ENCODE measurements around the gene CYP19A1. TPM values are rescaled to one million over a fixed set of nuclear protein-coding genes. Genes with fewer than 3 reads are reported as not detected.

The CYP19A1 gene
- total RNA-seq, 1 experiment from 2014 or later = 0.77 TPM

DNA sequence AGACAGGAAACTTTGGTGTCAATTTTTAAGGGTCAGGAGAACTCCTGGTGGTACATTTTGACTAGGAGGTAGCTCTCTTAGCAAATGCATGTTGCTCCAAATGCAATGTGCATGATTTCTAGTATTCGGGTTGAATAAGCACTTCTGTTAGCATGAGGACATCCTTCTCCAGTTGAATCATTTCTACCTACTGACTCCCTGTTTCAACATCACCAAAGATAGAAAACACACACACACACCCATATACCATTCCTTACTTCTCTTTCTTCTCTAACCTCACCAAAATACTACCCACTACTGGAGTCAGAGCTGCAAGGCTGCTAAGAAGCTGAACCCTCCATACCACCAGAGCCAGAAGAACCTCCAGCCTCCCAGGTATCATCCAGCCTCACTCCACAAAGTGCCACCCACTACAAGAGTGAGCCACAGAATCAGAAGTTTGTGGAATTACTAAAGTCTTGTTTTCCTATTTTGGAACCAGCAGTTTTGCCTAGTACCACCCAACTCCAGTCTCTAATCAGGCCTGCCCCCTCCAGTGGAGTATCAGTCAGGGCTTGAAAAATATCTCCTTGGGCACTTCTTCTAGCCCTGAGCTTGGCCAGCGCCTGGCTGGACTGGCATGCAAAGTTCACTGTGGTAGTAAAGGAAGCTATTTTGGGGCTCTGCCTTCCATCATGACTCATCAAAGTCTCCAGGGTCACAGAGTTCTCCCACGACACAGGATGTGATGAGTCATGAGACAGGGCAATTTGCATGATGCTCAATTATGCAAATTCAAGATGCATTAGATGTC is 110.3 kb downstream of the CYP19A1 start:
- Histone ChIP-seq H3K9me3 (no peaks in the 10 kb centered on the region), H3K4me1 (no peaks in the 10 kb centered on the region), H3K4me3 (ENCODE audit: low read depth, low read length) (no peak overlapping the region), H3K36me3 (ENCODE audit: control insufficient read depth, insufficient read depth, low read length) (no peaks in the 10 kb centered on the region), H3K27me3 (replicated peaks; ENCODE audit: control insufficient read depth, insufficient read depth, low read length) (no peaks in the 10 kb centered on the region)
- BruUV-seq (replicated peaks) = no TSS peak
- intact Hi-C loops (cut with micrococcal nuclease; ENCODE audit: unreplicated experiment) = no loop called here
- DNase-seq = no peak
- H3K36me3 Mint-ChIP-seq (ENCODE audit: insufficient read depth, unreplicated experiment) = no peaks in the 10 kb centered on the region
- H3K4me1 Mint-ChIP-seq (ENCODE audit: low read depth, unreplicated experiment) = no peaks in the 10 kb centered on the region
- no peaks in the 10 kb centered on the region for H3K27me3 Mint-ChIP-seq (ENCODE audit: insufficient read depth, unreplicated experiment)
- TF ChIP-seq, protein P1, sequence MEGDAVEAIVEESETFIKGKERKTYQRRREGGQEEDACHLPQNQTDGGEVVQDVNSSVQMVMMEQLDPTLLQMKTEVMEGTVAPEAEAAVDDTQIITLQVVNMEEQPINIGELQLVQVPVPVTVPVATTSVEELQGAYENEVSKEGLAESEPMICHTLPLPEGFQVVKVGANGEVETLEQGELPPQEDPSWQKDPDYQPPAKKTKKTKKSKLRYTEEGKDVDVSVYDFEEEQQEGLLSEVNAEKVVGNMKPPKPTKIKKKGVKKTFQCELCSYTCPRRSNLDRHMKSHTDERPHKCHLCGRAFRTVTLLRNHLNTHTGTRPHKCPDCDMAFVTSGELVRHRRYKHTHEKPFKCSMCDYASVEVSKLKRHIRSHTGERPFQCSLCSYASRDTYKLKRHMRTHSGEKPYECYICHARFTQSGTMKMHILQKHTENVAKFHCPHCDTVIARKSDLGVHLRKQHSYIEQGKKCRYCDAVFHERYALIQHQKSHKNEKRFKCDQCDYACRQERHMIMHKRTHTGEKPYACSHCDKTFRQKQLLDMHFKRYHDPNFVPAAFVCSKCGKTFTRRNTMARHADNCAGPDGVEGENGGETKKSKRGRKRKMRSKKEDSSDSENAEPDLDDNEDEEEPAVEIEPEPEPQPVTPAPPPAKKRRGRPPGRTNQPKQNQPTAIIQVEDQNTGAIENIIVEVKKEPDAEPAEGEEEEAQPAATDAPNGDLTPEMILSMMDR (IDR thresholded peaks at IDR 0.05; ENCODE audit: insufficient read depth in 1 of 2, low read depth in 1 of 2, low read length in 1 of 2, severe bottlenecking in 1 of 2, unreplicated experiment in 1 of 2) = no peak
- no peaks in the 10 kb centered on the region for H3K9me3 Mint-ChIP-seq (ENCODE audit: unreplicated experiment)
- POLR2A ChIA-PET = no interaction called here
- CTCF ChIA-PET = no interaction called here
- H3K27ac Mint-ChIP-seq (ENCODE audit: unreplicated experiment) = no peak overlapping the region
- H3K4me3 Mint-ChIP-seq (ENCODE audit: unreplicated experiment) = no peak overlapping the region

DNA sequence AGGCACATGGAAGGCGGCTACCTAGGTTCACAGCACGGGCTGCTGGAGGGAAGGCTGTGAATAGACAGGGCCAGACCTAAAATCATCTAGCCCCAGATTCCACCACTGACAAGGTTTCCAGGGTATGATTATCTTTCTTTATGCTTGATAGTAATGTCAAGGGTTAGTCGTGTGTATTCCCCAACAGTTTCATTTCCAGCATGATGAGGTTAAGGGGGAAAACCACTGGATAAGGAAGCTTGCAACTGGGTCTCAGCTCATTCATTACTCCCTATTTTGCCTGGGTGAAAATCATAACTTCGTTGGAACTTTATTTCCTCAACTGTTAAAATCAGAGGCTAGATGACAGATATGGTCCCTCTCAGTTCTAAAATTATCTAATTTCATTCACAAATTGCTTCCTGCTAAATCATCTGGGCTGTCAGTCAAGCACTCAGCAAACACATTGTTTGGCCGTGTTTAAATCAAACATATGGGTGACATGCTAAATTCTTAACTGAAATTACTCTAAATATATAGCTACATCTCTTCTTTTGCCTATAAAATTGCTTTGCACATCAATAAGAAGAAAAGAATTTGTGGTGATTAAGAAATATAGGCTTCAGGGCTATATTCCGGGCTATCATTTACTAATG is 111.7 kb downstream of the CYP19A1 start:
- no peak for DNase-seq
- H3K36me3 Mint-ChIP-seq (ENCODE audit: insufficient read depth, unreplicated experiment) = no peaks in the 10 kb centered on the region
- ChIA-PET POLR2A (no interaction called here), CTCF (interaction anchor here (1.0 kb wide), 1 partner anchor 156 kb away, joined by 3 read pairs; no protein-coding TSS in a partner anchor)
- no peak overlapping the region for H3K4me3 Mint-ChIP-seq (ENCODE audit: unreplicated experiment)
- H3K4me1 ChIP-seq = no peaks in the 10 kb centered on the region
- no peaks in the 10 kb centered on the region for H3K36me3 ChIP-seq (ENCODE audit: control insufficient read depth, insufficient read depth, low read length)
- H3K4me3 ChIP-seq (ENCODE audit: low read depth, low read length) = no peak overlapping the region
- H3K27me3 Mint-ChIP-seq (ENCODE audit: insufficient read depth, unreplicated experiment) = no peaks in the 10 kb centered on the region
- TF ChIP-seq, protein P1 (IDR thresholded peaks at IDR 0.05; ENCODE audit: insufficient read depth in 1 of 2, low read depth in 1 of 2, low read length in 1 of 2, severe bottlenecking in 1 of 2, unreplicated experiment in 1 of 2) = no peak
- no peaks in the 10 kb centered on the region for H3K9me3 Mint-ChIP-seq (ENCODE audit: unreplicated experiment)
- no peaks in the 10 kb centered on the region for H3K9me3 ChIP-seq
- no peak overlapping the region for H3K27ac Mint-ChIP-seq (ENCODE audit: unreplicated experiment)
- H3K4me1 Mint-ChIP-seq (ENCODE audit: low read depth, unreplicated experiment) = no peaks in the 10 kb centered on the region
- intact Hi-C loops (cut with micrococcal nuclease; ENCODE audit: unreplicated experiment) = no loop called here
- H3K27me3 ChIP-seq (replicated peaks; ENCODE audit: control insufficient read depth, insufficient read depth, low read length) = no peaks in the 10 kb centered on the region
- no TSS peak for BruUV-seq (replicated peaks)

DNA sequence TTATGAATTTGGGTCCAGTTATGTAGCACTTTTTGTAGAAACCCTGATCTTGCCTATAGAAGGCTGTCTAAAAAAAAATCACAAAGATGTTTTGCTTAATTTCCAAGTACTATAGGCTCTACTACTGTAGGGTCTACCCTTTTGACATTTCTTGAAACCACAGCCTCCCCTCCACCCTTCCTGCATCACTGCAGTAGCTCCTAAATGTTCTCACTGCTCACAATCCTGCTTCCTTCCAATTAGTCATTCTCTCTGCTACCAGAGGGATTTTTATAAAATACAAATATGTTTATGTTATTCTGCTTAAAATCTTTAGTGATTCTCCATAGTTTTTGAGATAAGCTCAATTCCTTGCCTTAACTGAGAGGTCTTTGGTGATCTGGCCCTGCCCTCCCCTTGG is 114.0 kb downstream of the CYP19A1 start:
- no peak for DNase-seq
- Histone ChIP-seq H3K9me3 (no peaks in the 10 kb centered on the region), H3K4me3 (ENCODE audit: low read depth, low read length) (no peak overlapping the region), H3K4me1 (no peaks in the 10 kb centered on the region), H3K36me3 (ENCODE audit: control insufficient read depth, insufficient read depth, low read length) (no peaks in the 10 kb centered on the region), H3K27me3 (replicated peaks; ENCODE audit: control insufficient read depth, insufficient read depth, low read length) (no peaks in the 10 kb centered on the region)
- ChIA-PET POLR2A (no interaction called here), CTCF (no interaction called here)
- no peaks in the 10 kb centered on the region for H3K9me3 Mint-ChIP-seq (ENCODE audit: unreplicated experiment)
- TF ChIP-seq, protein P1 (IDR thresholded peaks at IDR 0.05; ENCODE audit: insufficient read depth in 1 of 2, low read depth in 1 of 2, low read length in 1 of 2, severe bottlenecking in 1 of 2, unreplicated experiment in 1 of 2) = no peak
- intact Hi-C loops (cut with micrococcal nuclease; ENCODE audit: unreplicated experiment) = no loop called here
- no peak overlapping the region for H3K4me3 Mint-ChIP-seq (ENCODE audit: unreplicated experiment)
- H3K27me3 Mint-ChIP-seq (ENCODE audit: insufficient read depth, unreplicated experiment) = no peaks in the 10 kb centered on the region
- no peaks in the 10 kb centered on the region for H3K4me1 Mint-ChIP-seq (ENCODE audit: low read depth, unreplicated experiment)
- H3K27ac Mint-ChIP-seq (ENCODE audit: unreplicated experiment) = no peak overlapping the region
- H3K36me3 Mint-ChIP-seq (ENCODE audit: insufficient read depth, unreplicated experiment) = no peaks in the 10 kb centered on the region
- BruUV-seq (replicated peaks) = no TSS peak

All from Caco-2 (cell line).